ENCODE measurements around the gene PITPNB. TPM values are rescaled to one million over a fixed set of nuclear protein-coding genes. Genes with fewer than 3 reads are reported as not detected.

The PITPNB gene
- total RNA-seq, 1 experiment from 2014 or later: 70.7 TPM

DNA sequence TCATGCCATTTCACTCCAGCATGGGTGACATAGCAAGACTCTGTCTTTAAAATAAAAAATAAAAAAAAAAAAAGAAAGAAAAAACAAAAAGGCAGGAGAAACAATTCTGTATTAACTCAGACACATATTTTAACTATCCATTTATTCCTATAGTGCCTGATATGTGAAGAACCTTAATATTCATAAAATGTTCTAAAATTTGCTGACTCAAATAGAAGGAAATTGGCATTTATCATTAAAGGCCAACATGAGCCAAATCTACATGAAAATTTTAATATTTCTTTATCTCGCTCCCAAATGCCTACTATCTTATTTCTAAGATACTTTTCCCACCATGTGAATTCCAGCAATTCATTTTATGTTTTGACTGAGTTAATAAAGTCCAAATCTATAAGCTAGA lies 18.9 kb downstream of the PITPNB start:
- Mint-ChIP-seq H3K36me3 (peaks cover 40% of the 10 kb centered on the region), H3K27me3 (ENCODE audit: low read depth) (no peaks in the 10 kb centered on the region), H3K4me3 (no peak overlapping the region), H3K4me1 (peaks cover 12% of the 10 kb centered on the region; the same call in 1 of the 2 replicates), H3K9me3 (no peaks in the 10 kb centered on the region), H3K27ac (no peak overlapping the region)
- TF ChIP-seq, protein P1, sequence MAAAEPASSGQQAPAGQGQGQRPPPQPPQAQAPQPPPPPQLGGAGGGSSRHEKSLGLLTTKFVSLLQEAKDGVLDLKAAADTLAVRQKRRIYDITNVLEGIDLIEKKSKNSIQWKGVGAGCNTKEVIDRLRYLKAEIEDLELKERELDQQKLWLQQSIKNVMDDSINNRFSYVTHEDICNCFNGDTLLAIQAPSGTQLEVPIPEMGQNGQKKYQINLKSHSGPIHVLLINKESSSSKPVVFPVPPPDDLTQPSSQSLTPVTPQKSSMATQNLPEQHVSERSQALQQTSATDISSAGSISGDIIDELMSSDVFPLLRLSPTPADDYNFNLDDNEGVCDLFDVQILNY (CRISPR knock-in tag; IDR thresholded peaks at IDR 0.05): no peak
- no peak for TF ChIP-seq ESRRA (CRISPR knock-in tag; IDR thresholded peaks at IDR 0.05; ENCODE audit: borderline replicate concordance)
- TF ChIP-seq RELA (CRISPR knock-in tag; IDR thresholded peaks at IDR 0.05; ENCODE audit: borderline replicate concordance): no peak
- TF ChIP-seq NFE2L1 (CRISPR knock-in tag; IDR thresholded peaks at IDR 0.05): no peak
- TF ChIP-seq NFYB (CRISPR knock-in tag; conservative IDR thresholded peaks at IDR 0.05; ENCODE audit: low read depth): no peak
- TF ChIP-seq TEAD4 (CRISPR knock-in tag; IDR thresholded peaks at IDR 0.05): no peak
- no peak for TF ChIP-seq NR1H2 (CRISPR knock-in tag; IDR thresholded peaks at IDR 0.05)
- TF ChIP-seq, protein P2, sequence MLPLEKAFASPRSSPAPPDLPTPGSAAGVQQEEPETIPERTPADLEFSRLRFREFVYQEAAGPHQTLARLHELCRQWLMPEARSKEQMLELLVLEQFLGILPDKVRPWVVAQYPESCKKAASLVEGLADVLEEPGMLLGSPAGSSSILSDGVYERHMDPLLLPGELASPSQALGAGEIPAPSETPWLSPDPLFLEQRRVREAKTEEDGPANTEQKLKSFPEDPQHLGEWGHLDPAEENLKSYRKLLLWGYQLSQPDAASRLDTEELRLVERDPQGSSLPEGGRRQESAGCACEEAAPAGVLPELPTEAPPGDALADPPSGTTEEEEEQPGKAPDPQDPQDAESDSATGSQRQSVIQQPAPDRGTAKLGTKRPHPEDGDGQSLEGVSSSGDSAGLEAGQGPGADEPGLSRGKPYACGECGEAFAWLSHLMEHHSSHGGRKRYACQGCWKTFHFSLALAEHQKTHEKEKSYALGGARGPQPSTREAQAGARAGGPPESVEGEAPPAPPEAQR (CRISPR knock-in tag; IDR thresholded peaks at IDR 0.05): no peak
- TF ChIP-seq FOXP4 (CRISPR knock-in tag; IDR thresholded peaks at IDR 0.05): no peak
- TF ChIP-seq, protein P3, sequence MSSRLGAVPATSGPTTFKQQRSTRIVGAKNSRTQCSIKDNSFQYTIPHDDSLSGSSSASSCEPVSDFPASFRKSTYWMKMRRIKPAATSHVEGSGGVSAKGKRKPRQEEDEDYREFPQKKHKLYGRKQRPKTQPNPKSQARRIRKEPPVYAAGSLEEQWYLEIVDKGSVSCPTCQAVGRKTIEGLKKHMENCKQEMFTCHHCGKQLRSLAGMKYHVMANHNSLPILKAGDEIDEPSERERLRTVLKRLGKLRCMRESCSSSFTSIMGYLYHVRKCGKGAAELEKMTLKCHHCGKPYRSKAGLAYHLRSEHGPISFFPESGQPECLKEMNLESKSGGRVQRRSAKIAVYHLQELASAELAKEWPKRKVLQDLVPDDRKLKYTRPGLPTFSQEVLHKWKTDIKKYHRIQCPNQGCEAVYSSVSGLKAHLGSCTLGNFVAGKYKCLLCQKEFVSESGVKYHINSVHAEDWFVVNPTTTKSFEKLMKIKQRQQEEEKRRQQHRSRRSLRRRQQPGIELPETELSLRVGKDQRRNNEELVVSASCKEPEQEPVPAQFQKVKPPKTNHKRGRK (CRISPR knock-in tag; IDR thresholded peaks at IDR 0.05; ENCODE audit: borderline replicate concordance): no peak
- TF ChIP-seq, protein P4, sequence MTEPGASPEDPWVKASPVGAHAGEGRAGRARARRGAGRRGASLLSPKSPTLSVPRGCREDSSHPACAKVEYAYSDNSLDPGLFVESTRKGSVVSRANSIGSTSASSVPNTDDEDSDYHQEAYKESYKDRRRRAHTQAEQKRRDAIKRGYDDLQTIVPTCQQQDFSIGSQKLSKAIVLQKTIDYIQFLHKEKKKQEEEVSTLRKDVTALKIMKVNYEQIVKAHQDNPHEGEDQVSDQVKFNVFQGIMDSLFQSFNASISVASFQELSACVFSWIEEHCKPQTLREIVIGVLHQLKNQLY (CRISPR knock-in tag; IDR thresholded peaks at IDR 0.05): no peak
- TF ChIP-seq SOX15 (CRISPR knock-in tag; IDR thresholded peaks at IDR 0.05): no peak
- no peak for TF ChIP-seq RORB (CRISPR knock-in tag; IDR thresholded peaks at IDR 0.05)
- TF ChIP-seq ZNF396 (CRISPR knock-in tag; IDR thresholded peaks at IDR 0.05; ENCODE audit: borderline replicate concordance): no peak
- ChIA-PET CTCF (interaction anchor here (2.9 kb wide), 1 partner anchor 14 kb away, joined by 13 read pairs; no protein-coding TSS in a partner anchor), POLR2A (no interaction called here)
- ATAC-seq (no peak), DNase-seq (ENCODE audit: low spot score) (no peak)

- CTCF ChIA-PET: no interaction called here
- no peak overlapping the region for H3K4me3 Mint-ChIP-seq
- TF ChIP-seq NFE2L1 (CRISPR knock-in tag; IDR thresholded peaks at IDR 0.05): no peak
- TF ChIP-seq GABPB1 (CRISPR knock-in tag; IDR thresholded peaks at IDR 0.05): no peak
- no peak for TF ChIP-seq ZNF671 (CRISPR knock-in tag; IDR thresholded peaks at IDR 0.05)
- TF ChIP-seq NR1H2 (CRISPR knock-in tag; IDR thresholded peaks at IDR 0.05): no peak
- TF ChIP-seq MAX (CRISPR knock-in tag; IDR thresholded peaks at IDR 0.05): no peak
- TF ChIP-seq, protein P5, sequence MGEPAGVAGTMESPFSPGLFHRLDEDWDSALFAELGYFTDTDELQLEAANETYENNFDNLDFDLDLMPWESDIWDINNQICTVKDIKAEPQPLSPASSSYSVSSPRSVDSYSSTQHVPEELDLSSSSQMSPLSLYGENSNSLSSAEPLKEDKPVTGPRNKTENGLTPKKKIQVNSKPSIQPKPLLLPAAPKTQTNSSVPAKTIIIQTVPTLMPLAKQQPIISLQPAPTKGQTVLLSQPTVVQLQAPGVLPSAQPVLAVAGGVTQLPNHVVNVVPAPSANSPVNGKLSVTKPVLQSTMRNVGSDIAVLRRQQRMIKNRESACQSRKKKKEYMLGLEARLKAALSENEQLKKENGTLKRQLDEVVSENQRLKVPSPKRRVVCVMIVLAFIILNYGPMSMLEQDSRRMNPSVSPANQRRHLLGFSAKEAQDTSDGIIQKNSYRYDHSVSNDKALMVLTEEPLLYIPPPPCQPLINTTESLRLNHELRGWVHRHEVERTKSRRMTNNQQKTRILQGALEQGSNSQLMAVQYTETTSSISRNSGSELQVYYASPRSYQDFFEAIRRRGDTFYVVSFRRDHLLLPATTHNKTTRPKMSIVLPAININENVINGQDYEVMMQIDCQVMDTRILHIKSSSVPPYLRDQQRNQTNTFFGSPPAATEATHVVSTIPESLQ (CRISPR knock-in tag; IDR thresholded peaks at IDR 0.05): no peak
- peaks cover 66% of the 10 kb centered on the region for H3K36me3 Mint-ChIP-seq
- DNase-seq (ENCODE audit: low spot score): no peak
- peaks cover 12% of the 10 kb centered on the region; the same call in 1 of the 2 replicates for H3K4me1 Mint-ChIP-seq
- no peak for ATAC-seq
- peak overlapping the region; percentile 83 for H3K27ac Mint-ChIP-seq
- POLR2A ChIA-PET: no interaction called here
- no peaks in the 10 kb centered on the region for H3K27me3 Mint-ChIP-seq (ENCODE audit: low read depth)
- H3K9me3 Mint-ChIP-seq: no peaks in the 10 kb centered on the region
Measured at GRCh38 chr22:27896245-27896644, 22.8 kb downstream of the PITPNB start.

Measured in WTC11 (cell line).